Prostate gland (tissue), 2 donors: ENCODE results near the gene MYLK. TPM values are rescaled to one million over a fixed set of nuclear protein-coding genes. Genes with fewer than 3 reads are reported as not detected.

Experiments used
- DNase-seq: peaks from one replicate; pipeline ENCODE4 v3.0.0-alpha.2; 2019; ENCODE audit warnings: low spot score
- H3K27ac ChIP-seq, 2 donors: fragments of 200-600 bp; sonication (generic); 2 replicates each; pipeline ENCODE4 v1.5.1; 2017 to 2019
- H3K27me3 ChIP-seq: fragments of 200-600 bp; sonication (generic); replicated peaks from 2 replicates; pipeline ENCODE4 v1.5.1; 2019; ENCODE audit not compliant: insufficient read depth
- H3K36me3 ChIP-seq, 2 donors: fragments of 200-600 bp; sonication (generic); 1 replicate in 1 of 2; 2 replicates in 1 of 2; pipeline versions ENCODE4 v1.5.1 to v1.8.1; 2017 to 2019
- H3K4me1 ChIP-seq: fragments of 200-600 bp; sonication (generic); replicated peaks from 2 replicates; pipeline ENCODE4 v1.5.1; 2019
- H3K4me3 ChIP-seq, 2 donors: fragments of 200-600 bp; sonication (generic); 2 replicates each; pipeline ENCODE4 v1.5.1; 2017 to 2019
- H3K9me3 ChIP-seq: fragments of 200-600 bp; sonication (generic); 2 replicates; pipeline ENCODE4 v1.5.1; 2017
- CTCF ChIP-seq, 4 experiments: fragments of 200-600 bp in 2 of 4; fragments of 450-650 bp in 2 of 4; sonication (generic) in 2 of 4; IDR thresholded peaks; 1 replicate in 3 of 4; 2 replicates in 1 of 4; pipeline ENCODE4 v1.5.1; 2016 to 2019; ENCODE audit warnings: antibody characterized with exemption in 4 of 4, mild to moderate bottlenecking in 2 of 4, moderate library complexity in 2 of 4
- POLR2A ChIP-seq: fragments of 450-650 bp; IDR thresholded peaks from one replicate; pipeline ENCODE4 v1.6.1; 2016; ENCODE audit warnings: antibody characterized with exemption, mild to moderate bottlenecking
- POLR2AphosphoS5 ChIP-seq: sonication (generic); formaldehyde crosslinking; IDR thresholded peaks from one replicate; pipeline ENCODE4 v1.6.1; 2017; ENCODE audit warnings: antibody characterized with exemption
- WGBS: methylation state at CpG from one replicate; pipeline ENCODE4 v1.1.5; 2018; 5-methylcytosine and 5-hydroxymethylcytosine counted together
- intact Hi-C: fragments of 100-400 bp; cut with DNase I; formaldehyde crosslinking; loops from one replicate; pipeline ENCODE4 v1.14.2; 2022
- total RNA-seq, 2 donors: library from RNA; depleted of rRNA; stranded (reverse); fragments of >200 nt; gene quantifications; one replicate each; pipeline ENCODE4 v1.1.0, GENCODE V29; 2016

MYLK gene
- total RNA-seq, 2 donors from 2014 or later = 345 to 600 TPM

GRCh38 chr3:123871946-123872345 is 12.2 kb downstream of the MYLK start:
- DNase-seq = no peak

GRCh38 chr3:123870033-123870432 is 14.1 kb downstream of the MYLK start:
- H3K27me3 ChIP-seq = peaks cover 2% of the 10 kb centered on the region

More at GRCh38 chr3:123871946-123872345, 12.2 kb downstream of the MYLK start:
- no peak overlapping the region for H3K27ac ChIP-seq
- no peak for TF ChIP-seq POLR2AphosphoS5
- TF ChIP-seq POLR2A = no peak
- no peak for TF ChIP-seq CTCF (IDR thresholded peaks at IDR 0.05)
- no peaks in the 10 kb centered on the region for H3K36me3 ChIP-seq
- no peaks in the 10 kb centered on the region for H3K4me1 ChIP-seq
- WGBS = 62% methylated on average over 1 of the region's 1 CpG
- no peaks in the 10 kb centered on the region for H3K9me3 ChIP-seq
- H3K4me3 ChIP-seq = no peak overlapping the region
- peaks cover 2% of the 10 kb centered on the region for H3K27me3 ChIP-seq
- intact Hi-C loops = no loop called here

GRCh38 chr3:123869165-123869564 is 15.0 kb downstream of the MYLK start:
- Histone ChIP-seq H3K27ac (no peak overlapping the region), H3K4me1 (no peaks in the 10 kb centered on the region), H3K4me3 (no peak overlapping the region), H3K36me3 (no peaks in the 10 kb centered on the region), H3K9me3 (no peaks in the 10 kb centered on the region), H3K27me3 (peaks cover 2% of the 10 kb centered on the region)
- no peak for TF ChIP-seq POLR2AphosphoS5
- TF ChIP-seq POLR2A = no peak
- no peak for TF ChIP-seq CTCF (IDR thresholded peaks at IDR 0.05)
- intact Hi-C loops = no loop called here
- WGBS = 37% methylated on average over 1 of the region's 1 CpG
- DNase-seq = no peak

More at GRCh38 chr3:123870033-123870432, 14.1 kb downstream of the MYLK start:
- intact Hi-C loops = no loop called here
- 89% methylated on average over 1 of the region's 1 CpG for WGBS
- DNase-seq = no peak
- Histone ChIP-seq H3K4me1 (no peaks in the 10 kb centered on the region), H3K9me3 (no peaks in the 10 kb centered on the region), H3K36me3 (no peaks in the 10 kb centered on the region), H3K27ac (no peak overlapping the region), H3K4me3 (no peak overlapping the region)
- TF ChIP-seq POLR2A = no peak
- TF ChIP-seq CTCF (IDR thresholded peaks at IDR 0.05) = no peak
- TF ChIP-seq POLR2AphosphoS5 = no peak

- Histone ChIP-seq H3K4me3 (no peak overlapping the region), H3K27ac (no peak overlapping the region), H3K9me3 (no peaks in the 10 kb centered on the region), H3K36me3 (no peaks in the 10 kb centered on the region), H3K27me3 (no peaks in the 10 kb centered on the region), H3K4me1 (no peaks in the 10 kb centered on the region)
- 92% methylated on average over 4 of the region's 4 CpGs for WGBS
- intact Hi-C loops = loop anchor here (5.0 kb wide), 1 partner anchor 42 kb away; no protein-coding TSS in a partner anchor
- DNase-seq = no peak
- TF ChIP-seq POLR2A = no peak
- no peak for TF ChIP-seq CTCF (IDR thresholded peaks at IDR 0.05)
Measured at GRCh38 chr3:123864706-123865105, 19.4 kb downstream of the MYLK start.

- Histone ChIP-seq H3K4me1 (no peaks in the 10 kb centered on the region), H3K27ac (no peak overlapping the region), H3K4me3 (no peak overlapping the region), H3K36me3 (no peaks in the 10 kb centered on the region), H3K9me3 (no peaks in the 10 kb centered on the region), H3K27me3 (no peaks in the 10 kb centered on the region)
- no peak for TF ChIP-seq CTCF (IDR thresholded peaks at IDR 0.05)
- TF ChIP-seq POLR2A = no peak
- DNase-seq = no peak
- intact Hi-C loops = loop anchor here (5.0 kb wide), 1 partner anchor 40 kb away; no protein-coding TSS in a partner anchor
Measured at GRCh38 chr3:123862152-123862551, 22.0 kb downstream of the MYLK start.
